ENCODE data around the gene U2AF1L4.

DNA sequence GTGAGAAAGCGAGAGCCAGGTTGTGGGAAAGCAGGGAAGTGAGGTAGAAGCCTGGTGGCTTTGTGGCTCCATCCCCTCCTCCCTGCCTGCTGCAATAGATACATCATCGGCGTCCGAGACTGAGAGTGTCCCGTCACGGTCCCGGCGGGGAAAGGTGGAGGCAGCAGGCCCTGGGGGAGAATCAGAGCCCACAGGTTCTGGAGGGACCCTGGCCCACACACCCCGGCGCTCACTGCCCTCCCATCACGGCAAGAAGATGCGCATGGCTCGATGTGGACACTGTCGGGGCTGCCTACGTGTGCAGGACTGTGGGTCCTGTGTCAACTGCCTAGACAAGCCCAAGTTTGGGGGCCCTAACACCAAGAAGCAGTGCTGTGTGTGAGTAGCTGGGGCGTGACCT, 22.3 kb downstream of the U2AF1L4 start:
- no peak for TF ChIP-seq POLR2A (IDR thresholded peaks at IDR 0.05; ENCODE audit: low read length)
- no peak for TF ChIP-seq GATA1 (IDR thresholded peaks at IDR 0.05; ENCODE audit: low read depth, low read length)
